Liver (tissue), 9 donors: Measurements from ENCODE around the gene STOM. TPM values are rescaled to one million over a fixed set of nuclear protein-coding genes. Genes with fewer than 3 reads are reported as not detected.

Source experiments
- DNase-seq: peaks from one replicate; pipeline ENCODE4 v3.0.0-alpha.2; 2017; ENCODE audit warnings: low spot score
- H3K27ac ChIP-seq, 2 donors: one replicate each; pipeline ENCODE4 v1.7.0; 2013; ENCODE audit warnings: inconsistent platforms in 2 of 2, low read length in 2 of 2, control low read depth in 1 of 2, low read depth in 1 of 2, mild to moderate bottlenecking in 1 of 2
- H3K27me3 ChIP-seq, 4 donors: one replicate each; pipeline versions ENCODE4 v1.6.1 to v1.7.0; 2013; ENCODE audit warnings: low read length in 3 of 4, inconsistent platforms in 1 of 4, mild to moderate bottlenecking in 1 of 4, moderate library complexity in 1 of 4; ENCODE audit not compliant: control insufficient read depth in 4 of 4, insufficient read depth in 4 of 4
- H3K36me3 ChIP-seq, 4 donors: one replicate each; pipeline versions ENCODE4 v1.6.1 to v1.7.0; 2013; ENCODE audit warnings: low read length in 3 of 4, mild to moderate bottlenecking in 3 of 4, low read depth in 1 of 4, moderate library complexity in 1 of 4; ENCODE audit not compliant: control insufficient read depth in 4 of 4, insufficient read depth in 3 of 4
- H3K4me1 ChIP-seq, 4 donors: one replicate each; pipeline versions ENCODE4 v1.6.1 to v1.7.0; 2013; ENCODE audit warnings: low read length in 3 of 4, mild to moderate bottlenecking in 3 of 4, moderate library complexity in 1 of 4; ENCODE audit not compliant: control insufficient read depth in 4 of 4, insufficient read depth in 4 of 4
- H3K4me3 ChIP-seq, 3 donors: one replicate each; pipeline versions ENCODE4 v1.6.1 to v1.7.0; 2013; ENCODE audit warnings: low read length in 3 of 3, control low read depth in 1 of 3, low read depth in 1 of 3, mild to moderate bottlenecking in 1 of 3
- H3K9ac ChIP-seq, 2 donors: one replicate each; pipeline ENCODE4 v1.7.0; 2013; ENCODE audit warnings: low read length in 2 of 2, mild to moderate bottlenecking in 2 of 2, moderate library complexity in 2 of 2, control low read depth in 1 of 2, low read depth in 1 of 2
- H3K9me3 ChIP-seq, 4 donors: one replicate each; pipeline versions ENCODE4 v1.6.1 to v1.7.0; 2013; ENCODE audit warnings: low read length in 3 of 4; ENCODE audit not compliant: control insufficient read depth in 4 of 4
- ATF3 ChIP-seq: IDR thresholded peaks from 2 replicates; pipeline ENCODE4 v1.6.1; 2016; ENCODE audit warnings: antibody characterized with exemption
- EGR1 ChIP-seq, 2 donors: IDR thresholded peaks; 2 replicates each; pipeline ENCODE4 v1.6.1; 2016 to 2018; ENCODE audit warnings: antibody characterized with exemption in 2 of 2, low read depth in 2 of 2
- FOXA1 ChIP-seq: IDR thresholded peaks from 2 replicates; pipeline ENCODE4 v1.6.1; 2016; ENCODE audit warnings: antibody characterized with exemption
- FOXA2 ChIP-seq: IDR thresholded peaks from 2 replicates; pipeline ENCODE4 v1.6.1; 2016; ENCODE audit warnings: antibody characterized with exemption
- GABPA ChIP-seq, 2 donors: IDR thresholded peaks in 1 of 2; conservative IDR thresholded peaks in 1 of 2; 2 replicates each; pipeline ENCODE4 v1.6.1; 2016; ENCODE audit warnings: antibody characterized with exemption in 2 of 2, mild to moderate bottlenecking in 1 of 2, moderate library complexity in 1 of 2
- HNF4A ChIP-seq, 2 donors: conservative IDR thresholded peaks; 2 replicates each; pipeline ENCODE4 v1.6.1; 2016; ENCODE audit warnings: antibody characterized with exemption in 2 of 2, mild to moderate bottlenecking in 2 of 2
- HNF4G ChIP-seq: IDR thresholded peaks from 2 replicates; pipeline ENCODE4 v1.6.1; 2016; ENCODE audit warnings: antibody characterized with exemption
- JUND ChIP-seq, 2 donors: IDR thresholded peaks; 2 replicates each; pipeline ENCODE4 v1.6.1; 2016; ENCODE audit warnings: antibody characterized with exemption in 2 of 2
- MAX ChIP-seq: IDR thresholded peaks from 2 replicates; pipeline ENCODE4 v1.6.1; 2016; ENCODE audit warnings: antibody characterized with exemption
- NR2F2 ChIP-seq: IDR thresholded peaks from 2 replicates; pipeline ENCODE4 v1.6.1; 2016; ENCODE audit warnings: antibody characterized with exemption
- RAD21 ChIP-seq, 2 donors: IDR thresholded peaks; 2 replicates each; pipeline ENCODE4 v1.6.1; 2016; ENCODE audit warnings: antibody characterized with exemption in 2 of 2, mild to moderate bottlenecking in 2 of 2
- REST ChIP-seq: IDR thresholded peaks from 2 replicates; pipeline ENCODE4 v1.6.1; 2016; ENCODE audit warnings: antibody characterized with exemption, mild to moderate bottlenecking
- RXRA ChIP-seq, 2 donors: IDR thresholded peaks; 2 replicates each; pipeline ENCODE4 v1.6.1; 2017 to 2018; ENCODE audit warnings: antibody characterized with exemption in 2 of 2, mild to moderate bottlenecking in 1 of 2
- SP1 ChIP-seq: IDR thresholded peaks from 2 replicates; pipeline ENCODE4 v1.6.1; 2018; ENCODE audit warnings: antibody characterized with exemption, mild to moderate bottlenecking
- TAF1 ChIP-seq: conservative IDR thresholded peaks from 2 replicates; pipeline ENCODE4 v1.6.1; 2016; ENCODE audit warnings: antibody characterized with exemption, mild to moderate bottlenecking
- YY1 ChIP-seq: IDR thresholded peaks from 2 replicates; pipeline ENCODE4 v1.6.1; 2016; ENCODE audit warnings: antibody characterized with exemption, mild to moderate bottlenecking
- ZBTB33 ChIP-seq: IDR thresholded peaks from 2 replicates; pipeline ENCODE4 v1.6.1; 2016; ENCODE audit warnings: antibody characterized with exemption
- WGBS: extraction: QIAGEN DNeasy Blood & Tissue Kit; methylation state at CpG from one replicate; pipeline ENCODE4 v1.1.7; 2013; 5-methylcytosine and 5-hydroxymethylcytosine counted together
- polyA plus RNA-seq, 2 donors: library from polyadenylated mRNA; stranded (reverse) in 1 of 2; unstranded in 1 of 2; fragments of 200-250 nt in 1 of 2; fragments of >200 nt in 1 of 2; fragmentation: Nextera tagmentation in 1 of 2; extraction: Ambion mirVana in 1 of 2; gene quantifications; one replicate each; pipeline versions ENCODE4 v1.2.1 to v1.2.3, GENCODE V29; 2013 to 2015
- total RNA-seq, 2 donors: library from RNA; depleted of rRNA; stranded (reverse); fragments of >200 nt; gene quantifications; one replicate each; pipeline ENCODE4 v1.2.3, GENCODE V29; 2014
- TF ChIP-seq, protein P1 (sequence below): fragments of 150-350 bp; IDR thresholded peaks from 2 replicates; pipeline ENCODE4 v1.5.1; 2017; ENCODE audit warnings: improper control_type of control experiment, low read depth, low read length; ENCODE audit not compliant: missing input control
- donor health status: healthy.
- donor health status: healthy.
- donor health status: healthy.
- donor health status: healthy.
- donor health status: healthy.

STOM gene
- total and polyA plus RNA-seq, 4 donors: 150 to 398 (median 265) TPM

- H3K9ac ChIP-seq: no peak overlapping the region
These were observed 64.6 kb downstream of the STOM start for GRCh38 chr9:121305269-121305994.

More at GRCh38 chr9:121305269-121305994, 64.6 kb downstream of the STOM start:
- WGBS: 65% methylated on average over 13 of the region's 13 CpGs
- no peak overlapping the region for H3K4me3 ChIP-seq
- DNase-seq: no peak
- peaks cover 0 to 6% (median 0%) of the 10 kb centered on the region in 4 donors for H3K4me1 ChIP-seq
- H3K9me3 ChIP-seq: no peaks in the 10 kb centered on the region
- H3K27ac ChIP-seq: no peak overlapping the region
- peaks cover 0 to 11% (median 2%) of the 10 kb centered on the region in 4 donors for H3K36me3 ChIP-seq
- no peak for TF ChIP-seq HNF4G
- no peak for TF ChIP-seq YY1
- TF ChIP-seq TAF1: no peak
- no peak for TF ChIP-seq SP1
- no peak for TF ChIP-seq HNF4A (conservative IDR thresholded peaks at IDR 0.05)
- TF ChIP-seq, protein P1, sequence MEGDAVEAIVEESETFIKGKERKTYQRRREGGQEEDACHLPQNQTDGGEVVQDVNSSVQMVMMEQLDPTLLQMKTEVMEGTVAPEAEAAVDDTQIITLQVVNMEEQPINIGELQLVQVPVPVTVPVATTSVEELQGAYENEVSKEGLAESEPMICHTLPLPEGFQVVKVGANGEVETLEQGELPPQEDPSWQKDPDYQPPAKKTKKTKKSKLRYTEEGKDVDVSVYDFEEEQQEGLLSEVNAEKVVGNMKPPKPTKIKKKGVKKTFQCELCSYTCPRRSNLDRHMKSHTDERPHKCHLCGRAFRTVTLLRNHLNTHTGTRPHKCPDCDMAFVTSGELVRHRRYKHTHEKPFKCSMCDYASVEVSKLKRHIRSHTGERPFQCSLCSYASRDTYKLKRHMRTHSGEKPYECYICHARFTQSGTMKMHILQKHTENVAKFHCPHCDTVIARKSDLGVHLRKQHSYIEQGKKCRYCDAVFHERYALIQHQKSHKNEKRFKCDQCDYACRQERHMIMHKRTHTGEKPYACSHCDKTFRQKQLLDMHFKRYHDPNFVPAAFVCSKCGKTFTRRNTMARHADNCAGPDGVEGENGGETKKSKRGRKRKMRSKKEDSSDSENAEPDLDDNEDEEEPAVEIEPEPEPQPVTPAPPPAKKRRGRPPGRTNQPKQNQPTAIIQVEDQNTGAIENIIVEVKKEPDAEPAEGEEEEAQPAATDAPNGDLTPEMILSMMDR: no peak
- no peak for TF ChIP-seq MAX
- no peak for TF ChIP-seq NR2F2
- TF ChIP-seq GABPA (IDR thresholded peaks at IDR 0.05 in 1 of 2, conservative IDR thresholded peaks at IDR 0.05 in 1 of 2): no peak
- no peak for TF ChIP-seq RXRA (IDR thresholded peaks at IDR 0.05)
- no peak for TF ChIP-seq RAD21 (IDR thresholded peaks at IDR 0.05)
- TF ChIP-seq ZBTB33: no peak
- TF ChIP-seq REST: no peak
- no peak for TF ChIP-seq FOXA1
- TF ChIP-seq ATF3: no peak
- no peak for TF ChIP-seq EGR1 (IDR thresholded peaks at IDR 0.05; ENCODE audit: low read depth in 2 of 2)
- TF ChIP-seq JUND (IDR thresholded peaks at IDR 0.05): no peak
- TF ChIP-seq FOXA2: no peak
- H3K27me3 ChIP-seq: no peaks in the 10 kb centered on the region
